ENCODE data around the gene APBB2.

GRCh38 chr4:41256131-41256739, 41.9 kb upstream of the APBB2 start:
- TF ChIP-seq CTCF (IDR thresholded peaks at IDR 0.05), result no peak
- TF ChIP-seq POLR2A (IDR thresholded peaks at IDR 0.05), result no peak

Data from prostate gland (tissue), 2 donors.